T-helper 2 cell treated with Interferon-gamma antibody and Interleukin-4, amounts not matched to agents 100 ng/mL and 5 ng/mL, for 36 hours (primary cell): ENCODE data around the gene OTOG. TPM values are rescaled to one million over a fixed set of nuclear protein-coding genes. Genes with fewer than 3 reads are reported as not detected.

Experiments used
- intact Hi-C: fragments of 100-400 bp; cut with micrococcal nuclease; formaldehyde crosslinking; loops from one replicate; pipeline ENCODE4 v1.15.1; 2023
- total RNA-seq: library from RNA; stranded (reverse); gene quantifications from 2 replicates; pipeline ENCODE4 v1.2.3, GENCODE V29; 2022

The OTOG gene
- total RNA-seq, 1 donor from 2014 or later: not detected

DNA sequence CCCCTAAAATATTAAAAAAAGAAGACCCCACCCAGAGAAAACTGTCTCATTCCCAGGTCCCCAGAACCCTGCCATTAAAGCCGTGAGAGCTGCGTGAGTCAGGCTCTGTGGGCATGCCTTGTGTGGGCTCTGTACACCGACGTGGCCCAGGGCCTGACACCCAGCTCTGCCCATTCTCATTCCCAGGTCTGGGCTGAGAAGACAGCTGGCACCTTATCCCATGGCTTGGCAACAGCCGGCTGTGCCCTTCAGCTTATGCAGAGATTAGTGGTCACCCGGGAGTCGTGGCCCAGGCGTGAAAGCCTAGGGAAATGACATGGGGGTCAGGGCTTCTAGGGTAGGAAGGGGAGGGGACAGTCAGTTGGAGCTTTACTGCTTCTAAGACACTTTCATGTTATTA lies 31.9 kb downstream of the OTOG start:
- intact Hi-C loops: no loop called here

DNA sequence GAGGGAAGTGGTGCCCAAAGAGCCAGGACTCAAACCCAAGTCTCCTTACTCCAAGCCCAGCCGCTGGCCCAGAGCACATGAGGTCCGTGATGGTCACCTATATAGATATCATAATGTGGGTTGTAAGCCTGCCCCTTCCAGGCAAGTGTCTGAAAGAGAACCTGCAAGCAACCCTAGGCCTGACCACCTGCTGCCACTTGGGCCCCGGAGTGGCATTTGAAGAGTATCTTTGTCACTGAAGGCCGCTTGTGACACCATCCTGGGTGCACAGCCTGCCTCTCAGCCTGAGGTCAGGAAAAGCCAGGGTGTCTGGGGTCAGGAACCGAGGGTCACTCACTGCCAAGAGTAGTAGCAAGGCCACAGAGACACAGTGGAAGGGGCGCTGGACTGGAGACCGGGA lies 32.4 kb downstream of the OTOG start:
- intact Hi-C loops: no loop called here

DNA sequence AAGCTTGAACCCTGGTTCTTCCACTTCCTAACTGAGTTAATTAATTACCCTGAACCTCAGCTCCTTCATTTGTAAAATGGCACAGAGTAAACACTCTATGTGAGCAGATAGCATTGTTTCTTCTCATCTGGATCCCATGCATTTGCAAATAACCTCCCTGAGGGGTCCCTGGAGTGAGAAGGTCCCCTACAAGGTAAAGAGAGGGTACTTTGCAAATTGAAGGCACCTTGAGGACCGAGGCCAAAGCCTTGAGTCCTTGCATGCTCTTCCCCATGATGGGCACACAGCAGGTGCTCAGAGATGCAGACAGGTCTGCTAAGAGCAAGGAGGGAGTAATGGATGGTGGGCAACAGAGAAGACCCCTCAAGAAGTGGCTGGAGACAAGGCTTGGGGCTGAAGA lies 33.2 kb downstream of the OTOG start:
- intact Hi-C loops: no loop called here

- intact Hi-C loops: no loop called here
These were observed 34.1 kb downstream of the OTOG start for GRCh38 chr11:17581036-17581731.

GRCh38 chr11:17581732-17582053 lies 34.6 kb downstream of the OTOG start:
- intact Hi-C loops: no loop called here

DNA sequence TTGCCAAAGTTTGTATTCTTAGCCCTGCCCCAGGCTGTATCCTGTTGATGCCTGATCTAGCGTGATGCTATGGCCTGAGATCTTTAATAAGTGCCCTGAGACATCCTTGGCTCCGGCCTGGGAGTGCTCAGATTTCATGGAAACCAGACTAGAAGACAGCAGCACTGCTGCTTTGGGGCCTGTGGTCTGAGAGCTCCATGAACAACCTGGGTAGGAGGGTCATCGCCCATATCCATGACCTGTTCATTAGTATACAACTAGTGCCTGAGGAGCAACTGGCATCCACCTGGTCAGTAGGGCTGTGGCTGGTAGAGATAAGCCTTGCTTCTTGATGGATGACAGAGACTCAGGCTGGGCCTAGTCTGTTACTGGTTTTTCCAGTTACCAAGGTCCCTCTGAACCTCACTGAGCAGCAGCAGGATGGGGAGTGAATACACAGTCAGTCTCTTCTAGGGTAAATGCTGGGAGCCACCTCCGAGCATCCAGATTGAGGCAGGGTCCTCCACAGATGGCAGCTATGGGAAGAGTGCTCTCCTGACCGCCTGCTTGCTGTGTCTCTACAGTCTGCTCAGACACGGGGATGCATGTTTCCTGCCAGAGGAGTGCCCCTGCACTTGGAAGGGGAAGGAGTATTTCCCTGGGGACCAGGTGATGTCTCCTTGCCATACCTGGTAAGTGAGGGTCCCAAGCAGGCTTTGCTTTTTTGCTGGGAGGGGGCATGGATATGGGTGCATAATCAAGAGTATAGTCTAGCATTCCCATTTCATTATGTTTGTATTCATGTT lies 39.0 kb downstream of the OTOG start:
- intact Hi-C loops: no loop called here

GRCh38 chr11:17588166-17588565 lies 41.1 kb downstream of the OTOG start:
- intact Hi-C loops: no loop called here

- intact Hi-C loops: no loop called here
These were observed 41.7 kb downstream of the OTOG start for GRCh38 chr11:17588721-17589120.

- intact Hi-C loops: no loop called here
These were observed 43.4 kb downstream of the OTOG start for GRCh38 chr11:17590463-17590862.

GRCh38 chr11:17591293-17591692 lies 44.2 kb downstream of the OTOG start:
- intact Hi-C loops: no loop called here

DNA sequence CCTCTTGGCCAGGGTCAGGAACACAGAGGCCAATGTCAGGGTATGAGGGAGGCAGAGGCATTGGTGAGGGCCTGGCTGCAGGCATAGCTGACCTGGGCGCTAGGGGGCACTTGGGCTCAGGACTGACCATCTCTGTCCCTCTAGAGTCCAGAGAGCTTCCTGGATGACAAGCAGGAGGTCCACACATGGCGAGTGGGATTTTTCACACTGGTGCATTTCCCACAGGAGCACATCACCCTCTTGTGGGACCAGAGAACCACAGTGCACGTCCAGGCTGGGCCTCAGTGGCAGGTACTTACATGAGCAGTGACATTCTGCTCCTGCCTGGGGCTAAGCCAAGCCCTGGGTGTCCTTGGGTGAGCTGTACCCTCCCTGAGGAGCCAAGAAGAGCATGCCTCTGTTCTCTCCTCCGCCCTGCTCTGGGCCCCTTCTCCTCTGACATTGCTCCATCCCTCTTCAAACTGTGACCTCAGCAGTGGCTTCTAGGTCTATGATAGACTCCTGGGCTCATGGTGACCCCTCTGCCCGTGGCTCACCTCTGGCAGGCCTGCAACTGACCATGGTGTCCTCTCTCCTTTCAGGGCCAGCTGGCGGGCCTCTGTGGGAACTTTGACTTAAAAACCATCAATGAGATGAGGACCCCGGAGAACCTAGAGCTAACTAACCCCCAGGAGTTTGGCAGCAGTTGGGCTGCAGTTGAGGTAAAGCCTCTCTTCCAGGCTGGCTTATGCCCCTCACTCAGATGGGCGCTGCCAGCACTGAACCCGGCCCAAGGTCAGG lies 46.6 kb downstream of the OTOG start:
- intact Hi-C loops: no loop called here

GRCh38 chr11:17594686-17595192 lies 47.7 kb downstream of the OTOG start:
- intact Hi-C loops: loop anchor here (5.0 kb wide), 1 partner anchor 138 kb away; the partner anchor contains the start of gene KCNC1

DNA sequence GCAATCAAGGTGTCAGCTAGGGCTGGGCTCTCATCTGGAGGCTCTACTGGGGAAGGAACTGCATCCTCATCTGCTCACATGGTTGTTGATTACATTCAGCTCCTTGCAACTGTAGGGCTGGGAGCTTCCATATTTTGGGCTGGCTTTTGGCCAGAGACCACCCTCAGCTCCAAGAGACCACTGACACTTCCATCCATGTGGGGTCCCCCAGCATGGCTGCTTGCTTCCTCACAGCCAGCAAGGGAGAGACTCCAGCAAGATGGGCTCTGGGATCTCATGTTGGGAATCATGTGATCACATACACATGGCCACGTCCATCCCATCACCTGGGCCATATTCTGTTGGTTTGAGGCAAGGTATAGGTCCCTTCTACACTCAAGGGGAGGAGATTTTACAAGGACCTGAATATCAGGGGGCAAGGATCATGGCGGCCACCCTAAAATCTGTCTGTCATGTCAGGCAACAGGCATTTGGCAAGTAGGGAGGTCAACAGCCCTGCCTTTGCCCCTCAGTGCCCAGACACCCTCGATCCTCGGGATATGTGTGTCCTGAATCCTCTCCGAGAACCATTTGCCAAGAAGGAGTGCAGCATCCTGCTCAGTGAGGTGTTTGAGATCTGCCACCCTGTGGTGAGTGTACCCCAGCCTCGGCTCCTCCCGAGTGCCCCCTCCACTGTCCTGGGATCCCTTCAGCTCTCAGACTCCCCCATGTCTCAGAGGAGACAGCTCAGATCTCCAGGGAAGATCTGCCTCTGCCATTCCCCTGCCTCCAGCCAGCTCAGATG lies 48.7 kb downstream of the OTOG start:
- intact Hi-C loops: loop anchor here (5.0 kb wide), 1 partner anchor 137 kb away; the partner anchor contains the start of gene KCNC1

GRCh38 chr11:17596310-17596669 lies 49.2 kb downstream of the OTOG start:
- intact Hi-C loops: loop anchor here (5.0 kb wide), 1 partner anchor 136 kb away; the partner anchor contains the start of gene KCNC1

GRCh38 chr11:17596711-17597110 lies 49.7 kb downstream of the OTOG start:
- intact Hi-C loops: loop anchor here (5.0 kb wide), 1 partner anchor 136 kb away; the partner anchor contains the start of gene KCNC1

GRCh38 chr11:17597770-17598169 lies 50.7 kb downstream of the OTOG start:
- intact Hi-C loops: loop anchor here (5.0 kb wide), 1 partner anchor 135 kb away; the partner anchor contains the start of gene KCNC1

DNA sequence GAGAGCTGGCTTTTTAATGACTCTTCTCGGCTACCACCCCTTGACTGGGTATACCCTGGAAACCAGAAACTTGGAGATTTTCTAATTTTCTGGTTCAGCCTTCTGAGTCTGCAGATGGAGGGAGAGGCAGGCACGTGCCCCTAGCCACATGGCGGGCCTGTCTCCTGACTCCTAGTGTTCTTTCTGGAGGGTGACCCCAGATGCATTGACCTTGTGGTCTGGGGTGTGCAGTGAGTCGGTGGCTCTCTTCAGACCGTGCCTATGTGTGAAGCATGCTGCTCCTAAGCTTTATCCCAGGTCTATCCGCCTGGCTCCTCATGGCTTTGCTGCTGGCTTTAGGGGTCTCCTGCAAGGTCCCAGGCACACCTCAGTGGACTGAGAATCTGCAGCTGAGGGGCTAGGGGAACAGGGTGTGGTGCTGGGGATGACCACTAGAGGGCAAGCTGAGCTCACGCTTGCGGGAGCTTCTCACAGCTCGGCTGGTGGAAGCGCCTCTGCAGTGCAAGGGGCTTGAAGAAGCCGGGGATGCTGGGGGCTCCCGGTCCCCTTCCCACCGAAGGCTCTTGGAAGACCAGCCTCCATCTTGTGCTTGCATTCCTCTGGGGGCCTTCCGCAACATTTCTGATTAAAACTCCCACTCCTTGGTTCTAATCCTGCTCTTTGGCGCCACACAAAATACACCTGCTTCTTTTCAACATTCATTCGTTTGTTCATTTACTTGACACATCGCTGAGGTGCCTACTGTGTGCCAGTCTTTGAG lies 51.8 kb downstream of the OTOG start:
- intact Hi-C loops: loop anchor here (1.0 to 5.0 kb wide), 2 partner anchors 133 to 380 kb away; partner anchors contain the start of gene KCNC1

DNA sequence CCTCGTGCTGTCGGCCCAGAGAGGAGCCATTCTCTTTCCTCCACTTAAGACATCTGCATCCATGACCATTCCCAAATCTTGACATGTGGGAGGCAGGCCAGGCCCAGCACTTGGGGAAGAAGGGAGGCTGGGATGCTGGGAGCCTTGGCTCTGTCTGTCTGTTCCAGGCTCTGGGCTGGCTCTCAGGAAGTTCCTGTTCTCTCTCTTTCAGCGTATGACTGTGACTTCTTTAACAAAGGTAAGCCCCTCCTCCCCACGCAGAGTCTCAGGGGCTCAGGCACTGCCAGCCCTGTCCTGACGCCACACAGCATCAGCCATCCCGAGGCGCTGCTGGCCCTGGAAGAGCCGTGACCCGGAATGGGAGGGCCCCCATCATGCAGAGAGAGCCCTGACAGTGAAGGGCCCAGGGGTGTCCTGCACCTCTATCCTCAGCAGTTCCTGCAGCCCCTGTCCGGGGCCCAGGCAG lies 52.4 kb downstream of the OTOG start:
- intact Hi-C loops: loop anchor here (1.0 to 5.0 kb wide), 2 partner anchors 133 to 380 kb away; partner anchors contain the start of gene KCNC1

GRCh38 chr11:17600316-17601255 lies 53.5 kb downstream of the OTOG start:
- intact Hi-C loops: no loop called here
